Right lung (tissue), 10 donors: ENCODE measurements around the gene ASB11. TPM values are rescaled to one million over a fixed set of nuclear protein-coding genes. Genes with fewer than 3 reads are reported as not detected.

Experiments
- DNase-seq, 2 donors: peaks; one replicate each; pipeline ENCODE4 v3.0.0-alpha.2; 2013
- long read RNA-seq, 8 donors: transcript quantifications; one replicate each; lab custom pipeline, GENCODE V29; 2026
- polyA plus RNA-seq, 5 donors: library from polyadenylated mRNA; unstranded; fragments of 120-200 nt; gene quantifications; one replicate each; pipeline versions ENCODE4 v1.2.1 to v1.2.3, GENCODE V29; 2013; ENCODE audit warnings: inconsistent platforms in 1 of 5, low replicate concordance in 1 of 5; ENCODE audit not compliant: insufficient read length in 5 of 5, insufficient read depth in 1 of 5

Gene ASB11
- polyA plus RNA-seq: under 1 TPM; 0.21 to 0.53 (median 0.31) TPM
- long read RNA-seq, donor 1: 0 reads
- long read RNA-seq, donor 2: 0 reads
- long read RNA-seq, donor 3: 0 reads
- long read RNA-seq, donor 4: 0 reads
- long read RNA-seq, donor 5: 0 reads
- long read RNA-seq, donor 6: 0 reads
- long read RNA-seq, donor 7: 0 reads
- long read RNA-seq, donor 8: 0 reads

- DNase-seq: no peak
These were observed at the start of gene ASB11 for GRCh38 chrX:15315509-15315908. ASB11 (minus strand) TSS chrX:15315640; CDS start chrX:15315605, 35 bp downstream.

DNA sequence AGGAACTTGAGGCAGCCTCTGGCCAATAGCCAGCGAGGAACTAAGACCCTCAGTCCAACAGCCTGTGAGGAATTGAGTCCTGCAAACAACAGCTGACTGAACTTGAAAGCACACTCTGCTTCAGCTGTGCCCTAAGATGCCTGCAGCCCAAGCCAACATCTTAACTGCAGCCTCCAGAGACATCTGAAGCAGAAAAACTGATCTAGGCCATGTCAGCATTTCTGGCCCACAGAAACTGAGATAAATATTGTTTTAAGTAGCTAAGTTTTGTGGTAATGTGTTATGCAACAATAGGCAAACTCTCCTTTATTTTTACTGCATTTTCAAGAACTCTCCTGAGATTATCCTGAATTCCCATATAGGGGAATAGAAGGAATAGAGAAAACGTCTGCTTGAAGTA, 44.3 kb upstream of the ASB11 start:
- no peak for DNase-seq

- no peak for DNase-seq
These were observed 43.1 kb upstream of the ASB11 start for GRCh38 chrX:15358533-15358932.

DNA sequence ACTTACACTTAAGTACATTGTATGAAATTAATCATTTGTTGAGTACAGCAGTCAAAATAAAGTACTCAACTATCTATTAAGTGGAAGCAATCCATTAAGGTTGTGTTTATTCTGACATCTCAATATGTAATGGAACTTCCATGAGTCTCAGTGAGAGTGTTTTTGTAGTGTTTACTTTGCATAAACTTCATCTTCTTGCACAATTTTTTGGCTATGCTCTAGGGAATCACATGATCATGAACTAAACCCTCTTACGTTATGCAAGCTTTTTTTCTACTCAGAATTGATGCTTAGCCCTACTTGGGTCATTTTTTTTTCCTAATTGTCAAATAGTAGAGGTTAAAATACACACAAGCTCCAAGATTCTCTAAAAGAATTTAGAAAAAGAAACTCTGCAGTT, 41.0 kb upstream of the ASB11 start:
- peak; percentile 72 to 75 for DNase-seq

DNA sequence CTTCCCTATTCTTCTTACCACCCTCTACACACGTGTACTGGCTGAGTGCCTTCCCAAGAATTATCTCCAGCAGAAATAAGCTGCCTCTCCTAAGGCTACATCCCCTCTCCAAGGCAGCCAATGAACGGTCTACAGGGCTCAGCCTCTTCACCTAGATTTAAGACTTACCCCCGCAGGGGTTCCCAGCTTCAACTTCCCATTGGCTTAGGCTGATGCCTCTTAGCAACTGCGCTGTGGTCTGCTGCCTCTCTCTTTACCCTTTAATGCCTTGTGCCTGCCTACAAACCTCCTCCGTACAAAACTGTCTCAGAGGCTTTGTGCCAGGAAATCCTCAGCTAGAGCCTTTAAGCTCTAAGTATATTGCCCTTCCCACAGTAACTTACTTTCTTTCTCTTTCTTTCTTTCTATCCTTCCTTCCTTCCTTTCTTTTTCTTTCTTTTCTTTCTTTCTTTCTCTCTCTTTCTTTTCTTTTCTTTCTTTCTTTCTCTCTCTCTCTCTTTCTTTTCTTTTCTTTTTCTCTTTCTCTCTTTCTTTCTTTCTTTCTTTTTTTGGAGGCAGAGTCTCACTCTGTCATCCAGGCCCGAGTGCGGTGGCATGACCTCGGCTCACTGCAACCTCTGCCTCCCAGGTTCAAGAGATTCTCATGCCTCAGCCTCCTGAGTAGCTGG, 35.0 kb upstream of the ASB11 start:
- no peak for DNase-seq

GRCh38 chrX:15349046-15349445, 33.6 kb upstream of the ASB11 start:
- peak in 1 of 2 donors; percentile 65 for DNase-seq

GRCh38 chrX:15345976-15346375, 30.5 kb upstream of the ASB11 start:
- no peak for DNase-seq

DNA sequence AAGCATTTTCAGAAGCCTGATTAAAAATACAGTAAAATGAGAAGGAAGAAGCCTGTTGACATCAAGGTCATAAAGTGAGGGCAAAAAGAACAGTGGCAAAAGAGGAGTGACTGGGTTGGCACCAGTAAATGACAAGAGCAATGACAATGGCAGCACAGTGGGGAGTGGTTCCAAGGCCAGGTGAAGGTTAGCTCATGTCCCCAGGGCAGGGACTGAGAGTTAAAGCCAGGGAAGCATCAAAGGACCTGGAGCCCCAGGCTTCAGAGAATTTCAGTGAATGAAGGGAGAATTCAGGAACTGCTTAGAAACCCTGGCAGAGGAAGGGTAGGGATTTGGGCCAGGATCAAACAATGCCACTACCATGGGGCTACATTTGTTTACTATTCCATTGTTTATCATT, 28.7 kb upstream of the ASB11 start:
- DNase-seq: no peak

GRCh38 chrX:15343075-15343476, 27.6 kb upstream of the ASB11 start:
- peak; percentile 74 to 80 for DNase-seq

GRCh38 chrX:15340867-15341266, 25.4 kb upstream of the ASB11 start:
- no peak for DNase-seq

- peak in 1 of 2 donors; percentile 69 for DNase-seq
These were observed 20.6 kb upstream of the ASB11 start for GRCh38 chrX:15336023-15336413.

DNA sequence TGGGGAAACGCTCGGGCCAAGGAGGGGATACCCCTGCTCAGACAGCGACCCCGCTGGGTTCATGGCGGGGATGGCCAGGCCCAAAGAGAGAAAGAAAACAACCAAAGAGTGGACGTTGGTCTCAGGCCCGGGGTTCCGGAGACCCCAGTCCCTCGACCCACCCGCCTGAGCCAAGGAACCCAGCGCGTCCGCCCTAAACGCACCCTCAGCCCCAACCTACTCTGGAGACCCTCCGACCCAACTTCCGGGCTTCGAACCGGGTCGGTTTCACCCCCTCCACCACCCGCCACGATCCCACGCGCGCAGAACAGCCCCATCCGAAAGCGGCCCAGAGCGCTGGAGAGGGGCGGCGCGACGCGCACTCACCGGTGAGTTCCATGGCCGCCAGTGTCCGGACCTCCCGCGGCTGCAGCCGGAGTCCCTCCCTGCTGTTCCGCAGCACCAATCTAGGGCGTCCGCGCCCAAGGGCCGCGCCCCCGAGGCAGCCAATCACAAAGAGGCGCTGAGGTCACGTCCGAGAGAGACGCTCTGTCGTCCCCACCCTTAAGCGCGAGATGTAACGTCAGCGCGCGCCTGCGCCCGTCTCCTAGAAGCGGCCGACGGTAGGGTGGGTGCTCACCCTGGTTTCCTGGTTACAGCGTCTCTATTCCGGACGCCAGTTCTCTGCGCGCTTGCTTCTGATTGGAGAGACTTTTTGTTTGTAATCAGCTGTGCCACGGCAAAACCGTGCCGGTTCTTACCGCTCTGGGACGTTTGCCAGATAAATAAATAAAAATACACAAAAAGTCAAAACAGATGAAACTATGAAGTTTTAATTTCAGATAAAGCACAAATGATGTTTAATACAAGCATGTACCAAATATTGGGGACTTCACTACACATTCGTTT, 19.9 kb upstream of the ASB11 start, which contains the start of gene PIGA:
PIGA (minus strand) TSS at position 389 of the 888 bp plus-strand sequence. CDS start 3,593 bp downstream, outside the sequence.
- peak; percentile 94 to 96 for DNase-seq

- DNase-seq: peak in 1 of 2 donors; percentile 25
These were observed 19.1 kb upstream of the ASB11 start for GRCh38 chrX:15334561-15334960.

- no peak for DNase-seq
These were observed 13.4 kb upstream of the ASB11 start for GRCh38 chrX:15328821-15329220.

DNA sequence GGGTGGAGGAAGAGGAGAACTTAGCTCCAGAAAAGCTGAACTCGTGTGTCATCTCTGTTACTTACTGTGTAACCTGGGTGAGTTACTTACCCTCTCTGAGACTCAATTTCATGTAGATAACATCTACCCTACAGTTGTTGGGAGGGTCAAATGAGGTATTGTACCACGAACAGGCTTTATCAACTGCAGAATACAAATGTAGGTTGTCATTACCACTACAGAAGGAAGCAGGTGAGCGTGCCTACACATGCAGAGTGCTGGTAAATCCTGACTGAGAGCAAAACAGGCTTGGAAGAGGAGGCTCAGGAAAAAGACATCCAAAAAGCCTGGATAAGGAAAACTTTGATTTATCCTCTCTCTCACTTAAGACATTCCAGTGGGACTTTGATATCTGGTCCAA, 12.7 kb upstream of the ASB11 start:
- DNase-seq: no peak

GRCh38 chrX:15322472-15322871, 7.0 kb upstream of the ASB11 start:
- no peak for DNase-seq

- no peak for DNase-seq
These were observed 6.6 kb upstream of the ASB11 start for GRCh38 chrX:15322072-15322471.

- DNase-seq: no peak
These were observed 6.0 kb upstream of the ASB11 start for GRCh38 chrX:15321447-15321846.

GRCh38 chrX:15320297-15320696, 4.9 kb upstream of the ASB11 start:
- DNase-seq: no peak

DNA sequence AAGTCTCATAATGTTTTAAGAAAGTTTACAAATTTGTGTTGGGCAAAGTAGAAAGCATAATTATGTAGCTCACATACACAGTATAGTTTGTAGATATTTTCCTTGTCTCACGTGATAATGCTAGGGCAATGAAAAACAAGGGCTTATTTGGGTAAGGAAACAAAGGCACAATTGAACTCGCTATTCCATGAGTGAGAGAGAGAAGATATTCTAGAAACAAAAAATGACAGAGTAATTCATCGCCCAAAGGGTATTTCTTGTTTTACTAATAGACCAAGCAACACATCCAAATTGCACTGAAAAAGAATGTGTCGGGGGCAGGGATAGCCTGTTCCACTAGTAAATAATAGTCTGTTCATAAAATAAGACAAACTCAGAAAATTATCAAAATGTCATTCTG, 3.6 kb upstream of the ASB11 start:
- no peak for DNase-seq

DNA sequence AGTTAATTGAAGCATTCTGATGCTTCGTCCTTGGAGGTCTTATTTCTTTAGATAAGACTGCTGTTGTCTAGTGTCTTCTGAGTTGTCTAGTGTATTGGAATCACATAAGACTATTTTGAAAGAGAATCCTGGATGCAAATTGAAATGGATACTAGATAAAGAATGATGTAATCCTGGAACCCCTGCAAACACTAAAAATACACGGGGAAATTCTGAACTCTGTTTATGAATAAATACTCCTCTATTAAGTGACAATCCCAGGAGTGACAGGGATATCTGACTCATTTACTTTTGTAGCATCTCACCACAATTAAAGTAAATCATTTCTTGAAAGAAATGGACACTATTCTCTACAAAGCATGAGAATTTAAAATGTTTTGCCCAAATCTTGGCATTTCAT, 968 bp downstream of the ASB11 start:
- no peak for DNase-seq

GRCh38 chrX:15311119-15311518, 4.3 kb downstream of the ASB11 start:
- DNase-seq: no peak

- peak; percentile 90 to 93 for DNase-seq
These were observed 5.3 kb downstream of the ASB11 start for GRCh38 chrX:15310117-15310516.
